A204.1 (cell line): ENCODE data around the gene FEZ2.

Experiments used
- FAIRE-seq: peaks from 2 replicates; lab custom pipeline; 2012; peaks lifted over from hg19 to GRCh38; lab: Jason Lieb, UNC

FEZ2 gene

DNA sequence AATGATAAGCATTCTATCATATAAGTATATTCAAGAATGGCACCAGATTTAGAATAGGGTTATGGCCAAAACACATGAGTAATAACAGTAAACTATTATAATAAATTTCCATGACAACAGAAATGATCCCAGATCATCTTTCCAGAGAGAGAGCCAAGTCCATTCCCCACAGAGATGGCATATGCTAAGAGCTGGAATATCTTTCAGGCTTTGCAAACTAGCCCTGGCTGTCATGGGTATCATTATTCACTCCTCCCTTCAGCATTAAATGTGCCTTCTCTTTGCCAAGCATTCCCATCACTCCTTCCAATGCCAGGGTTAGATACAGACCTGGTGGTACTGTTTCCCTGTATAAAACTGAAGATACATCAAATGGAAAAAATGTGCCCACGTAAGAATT is 10.9 kb downstream of the FEZ2 start:
- FAIRE-seq, result no peak

DNA sequence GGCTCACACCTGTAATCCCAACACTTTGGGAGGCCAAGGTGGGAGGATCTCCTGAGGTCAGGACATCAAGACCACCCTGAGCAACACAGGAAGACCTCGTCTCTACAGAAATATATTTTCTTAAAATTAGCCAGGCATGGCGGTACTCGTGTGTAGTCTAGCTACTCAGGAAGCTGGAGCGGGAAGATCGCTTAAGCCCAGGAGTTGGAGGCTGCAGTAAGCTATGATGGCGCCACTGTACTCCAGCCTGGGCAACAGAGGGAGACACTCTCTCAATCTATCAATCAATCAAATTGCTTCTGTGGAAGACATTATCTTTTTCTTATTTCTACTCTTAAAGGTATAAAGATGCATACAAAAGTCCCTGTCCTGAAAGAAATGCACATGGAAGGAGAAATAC is 11.3 kb downstream of the FEZ2 start:
- no peak for FAIRE-seq

- FAIRE-seq, result no peak
Measured at GRCh38 chr2:36584148-36584794, 13.7 kb downstream of the FEZ2 start.

DNA sequence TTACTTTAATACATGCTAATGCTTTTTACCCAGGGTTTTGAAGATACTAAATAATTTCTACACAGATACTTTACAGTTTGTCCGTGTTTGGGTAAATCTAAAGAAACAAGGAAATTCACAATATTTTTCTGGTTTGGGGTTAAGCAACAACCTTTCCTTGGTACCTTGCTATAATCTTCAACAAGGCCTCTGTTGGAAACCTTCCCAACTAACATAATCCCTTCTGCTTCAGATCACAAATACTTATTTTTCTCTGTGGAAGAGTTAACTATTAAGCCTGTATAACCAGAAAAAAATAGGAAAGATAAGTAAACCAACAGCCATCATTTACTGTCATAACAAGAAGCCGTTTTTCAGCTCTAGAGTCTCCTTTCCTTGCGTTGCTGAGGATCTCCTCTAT is 15.0 kb downstream of the FEZ2 start:
- no peak for FAIRE-seq

GRCh38 chr2:36582538-36582937 is 15.4 kb downstream of the FEZ2 start:
- FAIRE-seq, result no peak

DNA sequence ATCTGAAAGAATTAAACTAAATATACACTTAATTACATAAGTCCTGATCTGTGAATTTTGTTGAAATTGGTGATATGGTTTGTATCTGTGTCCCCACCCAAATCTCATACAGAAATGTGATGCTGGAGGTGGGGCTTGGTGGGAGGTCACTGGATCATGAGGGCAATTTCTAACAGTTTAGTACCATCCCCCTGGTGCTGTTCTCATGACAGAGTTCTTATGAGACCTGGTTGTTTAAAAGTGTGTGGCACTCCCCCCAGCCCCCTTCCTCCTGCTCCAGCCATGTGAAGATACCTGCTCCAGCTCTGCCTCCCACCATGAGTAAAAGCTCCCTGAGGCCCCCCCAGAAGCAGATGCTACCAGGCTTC is 18.7 kb downstream of the FEZ2 start:
- no peak for FAIRE-seq

- FAIRE-seq, result no peak
Measured at GRCh38 chr2:36578343-36579296, 19.3 kb downstream of the FEZ2 start.

- FAIRE-seq, result no peak
Measured at GRCh38 chr2:36577884-36578283, 20.1 kb downstream of the FEZ2 start.

- FAIRE-seq, result no peak
Measured at GRCh38 chr2:36574560-36574959, 23.4 kb downstream of the FEZ2 start.

GRCh38 chr2:36573165-36573564 is 24.8 kb downstream of the FEZ2 start:
- FAIRE-seq, result no peak

GRCh38 chr2:36572719-36573059 is 25.3 kb downstream of the FEZ2 start:
- no peak for FAIRE-seq

DNA sequence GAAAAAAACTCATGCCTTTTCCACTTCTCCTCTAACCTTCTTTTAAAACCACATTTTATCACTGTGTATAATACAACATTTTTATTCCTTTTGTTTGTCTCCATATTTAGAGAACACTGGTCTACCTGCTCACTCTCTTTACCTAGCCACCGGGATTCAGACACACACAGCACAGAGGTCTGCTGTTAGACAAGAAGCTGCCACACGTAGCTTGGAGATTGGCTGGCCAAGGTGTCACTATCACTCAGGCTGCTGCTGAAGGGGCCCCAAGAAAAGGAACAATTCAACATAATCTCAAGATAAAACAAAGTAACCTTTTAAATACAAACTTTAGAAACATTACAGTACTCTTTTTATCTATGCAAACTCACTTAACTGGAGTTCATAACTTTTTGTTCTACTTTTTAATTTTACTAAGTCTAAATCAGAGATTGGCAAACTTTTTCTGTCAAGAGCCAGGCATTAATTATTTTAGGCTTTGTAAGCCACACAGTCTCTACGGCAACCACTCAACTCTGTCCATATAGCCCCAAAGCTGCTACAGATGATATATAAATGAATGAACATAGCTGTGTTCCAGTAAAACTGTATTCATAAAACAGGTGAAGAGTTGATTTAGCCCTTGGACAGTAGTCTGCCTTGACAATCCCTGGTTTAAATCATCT is 25.8 kb downstream of the FEZ2 start:
- FAIRE-seq, result no peak

DNA sequence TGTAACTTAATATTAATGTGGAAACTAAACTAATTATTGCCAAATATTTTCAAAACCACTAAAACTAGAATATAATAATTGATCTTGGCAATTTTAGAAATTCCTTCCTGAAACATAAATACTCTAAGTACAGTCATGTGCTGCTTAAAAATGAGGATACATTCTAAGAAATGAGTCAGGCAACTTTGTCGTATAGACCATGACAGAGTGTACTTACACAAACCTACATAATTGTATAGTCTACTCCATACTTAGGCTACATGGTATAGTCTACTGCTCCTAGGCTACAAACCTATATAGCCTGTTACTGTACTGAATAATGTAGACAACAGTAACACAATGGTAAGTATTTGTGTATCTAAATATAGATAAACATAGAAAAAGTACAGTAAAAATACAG is 27.6 kb downstream of the FEZ2 start:
- FAIRE-seq, result no peak

DNA sequence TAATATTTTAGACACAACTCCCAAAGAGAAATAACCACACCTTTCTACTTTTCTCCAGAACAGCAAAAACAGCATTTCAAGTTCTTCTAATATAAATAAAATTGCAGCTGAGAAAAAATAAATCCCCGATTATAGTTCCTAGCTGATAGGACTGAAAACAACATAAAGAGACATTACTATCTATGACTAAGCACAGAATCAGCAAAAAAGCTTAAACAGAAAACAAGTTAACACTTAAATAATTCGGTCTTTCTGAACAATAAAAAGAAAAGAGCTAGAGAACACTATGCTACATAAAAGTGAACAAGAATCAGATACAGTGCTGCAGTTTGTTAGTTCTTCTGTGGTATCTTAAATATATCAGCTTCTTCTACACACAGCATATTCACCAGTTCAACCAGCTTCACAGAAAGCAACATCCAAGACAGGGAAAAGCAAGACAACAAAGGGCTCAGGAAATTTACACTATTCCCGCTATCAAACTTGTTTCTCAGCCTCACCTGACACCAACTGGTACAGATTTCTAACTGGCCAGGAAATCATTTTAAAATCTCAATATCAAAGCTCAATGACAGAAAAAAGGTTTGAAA is 28.6 kb downstream of the FEZ2 start:
- no peak for FAIRE-seq

- FAIRE-seq, result no peak
Measured at GRCh38 chr2:36568516-36569246, 29.3 kb downstream of the FEZ2 start.

GRCh38 chr2:36567711-36568408 is 30.1 kb downstream of the FEZ2 start:
- FAIRE-seq, result no peak

DNA sequence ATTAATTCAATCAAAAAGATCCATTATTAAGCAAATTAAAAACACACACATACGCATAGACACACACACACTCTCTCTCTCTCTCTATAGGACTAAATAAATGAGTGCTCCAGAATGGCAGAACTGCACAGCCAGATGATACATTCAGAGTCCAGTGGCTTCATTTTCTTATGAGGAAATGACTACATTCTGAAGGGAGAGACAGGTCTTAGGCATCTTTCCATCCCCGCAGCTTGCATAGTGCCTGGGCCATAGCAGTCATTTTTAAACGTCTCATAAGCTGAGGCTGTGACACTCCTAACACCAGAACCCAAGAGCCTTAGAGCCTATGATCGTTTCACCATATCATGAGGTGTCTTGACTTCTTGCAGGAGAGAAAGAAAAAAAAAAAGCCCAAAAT is 31.1 kb downstream of the FEZ2 start:
- FAIRE-seq, result no peak

DNA sequence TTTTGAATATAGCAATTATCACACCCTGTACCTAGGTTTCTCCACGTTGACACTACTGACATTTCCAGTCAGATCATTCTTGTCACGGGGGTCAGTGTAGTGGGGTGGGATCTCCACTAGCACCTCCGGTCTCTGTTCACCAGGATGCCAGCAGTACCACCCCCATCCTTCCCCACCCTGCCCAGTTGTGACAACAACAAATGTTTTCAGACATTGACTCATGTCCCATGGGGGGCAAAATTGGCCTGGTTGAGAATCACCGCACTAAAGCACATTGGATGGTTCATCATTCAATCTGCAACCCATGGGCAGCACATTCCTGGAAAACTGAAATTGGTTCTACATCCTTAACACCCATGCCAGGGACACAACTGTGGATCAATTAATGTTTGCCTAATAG is 32.3 kb downstream of the FEZ2 start:
- no peak for FAIRE-seq

DNA sequence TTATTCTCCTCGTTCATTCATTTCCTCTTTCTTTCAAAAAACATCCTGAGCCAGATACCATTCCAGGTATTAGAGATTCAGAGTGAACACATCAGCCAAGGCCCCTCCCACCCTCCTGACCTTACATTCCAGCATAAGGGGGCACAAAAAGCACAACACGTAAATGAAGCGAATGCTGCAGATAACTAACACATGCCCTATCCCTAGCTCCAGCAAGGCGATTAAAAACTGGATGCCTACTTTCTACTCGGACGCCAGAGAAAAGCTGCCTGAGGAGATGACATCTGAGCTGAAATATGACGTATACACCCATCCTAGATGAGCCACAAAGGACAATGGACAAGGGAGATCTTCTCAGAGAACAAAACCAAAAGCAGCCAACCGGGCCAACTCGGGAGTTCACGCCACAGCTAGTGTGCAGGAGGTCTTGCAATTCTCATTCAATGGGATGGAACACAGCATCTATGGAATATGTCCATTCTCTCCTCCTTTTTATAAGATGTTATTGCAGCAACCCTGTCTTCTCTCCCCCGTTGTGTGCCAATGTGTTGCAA is 33.5 kb downstream of the FEZ2 start:
- FAIRE-seq, result no peak

- no peak for FAIRE-seq
Measured at GRCh38 chr2:36562973-36563532, 34.9 kb downstream of the FEZ2 start.

GRCh38 chr2:36562240-36562639 is 35.7 kb downstream of the FEZ2 start:
- peak; percentile 40 for FAIRE-seq
